Upper lobe of left lung (tissue), 6 donors: ENCODE results near the gene TMPRSS2. TPM values are rescaled to one million over a fixed set of nuclear protein-coding genes. Genes with fewer than 3 reads are reported as not detected.

Source experiments
- ATAC-seq, 2 donors: fragments of 200-7000 bp; cut with Tn5 transposase; one replicate each; pipeline ENCODE4 v1.9.1; 2022; ENCODE audit warnings: mild to moderate bottlenecking in 2 of 2, moderate library complexity in 2 of 2; ENCODE audit not compliant: low FRiP score in 2 of 2
- DNase-seq, 2 donors: peaks; one replicate each; pipeline ENCODE4 v3.0.0-alpha.2; 2019 to 2020
- H3K27ac ChIP-seq, 4 donors: fragments of 200-600 bp; sonication (generic); one replicate each; pipeline ENCODE4 v1.5.1; 2016 to 2019
- H3K27me3 ChIP-seq, 4 donors: fragments of 200-600 bp; sonication (generic); one replicate each; pipeline ENCODE4 v1.5.1; 2017 to 2019
- H3K36me3 ChIP-seq, 4 donors: fragments of 200-600 bp; sonication (generic); one replicate each; pipeline ENCODE4 v1.5.1; 2016 to 2019
- H3K4me1 ChIP-seq, 4 donors: fragments of 200-600 bp; sonication (generic); one replicate each; pipeline ENCODE4 v1.5.1; 2018 to 2019
- H3K4me3 ChIP-seq, 4 donors: fragments of 200-600 bp; sonication (generic); one replicate each; pipeline ENCODE4 v1.5.1; 2017 to 2019; ENCODE audit warnings: mild to moderate bottlenecking in 2 of 4, moderate library complexity in 1 of 4
- H3K9me3 ChIP-seq, 4 donors: fragments of 200-600 bp; sonication (generic); one replicate each; pipeline ENCODE4 v1.5.1; 2018 to 2019
- CTCF ChIP-seq, 6 experiments: fragments of 450-650 bp in 4 of 6; fragments of 200-600 bp in 2 of 6; sonication (generic) in 2 of 6; IDR thresholded peaks; one replicate each; pipeline ENCODE4 v1.5.1; 2016 to 2019; ENCODE audit warnings: antibody characterized with exemption in 6 of 6
- EP300 ChIP-seq, 4 donors: sonication (generic); formaldehyde crosslinking; IDR thresholded peaks; one replicate each; pipeline ENCODE4 v1.5.1; 2017; ENCODE audit warnings: antibody characterized with exemption in 4 of 4, control low read depth in 2 of 4
- POLR2A ChIP-seq, 4 donors: fragments of 450-650 bp; IDR thresholded peaks; one replicate each; pipeline ENCODE4 v1.5.1; 2016 to 2017; ENCODE audit warnings: antibody characterized with exemption in 4 of 4, mild to moderate bottlenecking in 2 of 4
- POLR2AphosphoS5 ChIP-seq, 2 donors: sonication (generic); formaldehyde crosslinking; IDR thresholded peaks; one replicate each; pipeline ENCODE4 v1.5.1; 2017; ENCODE audit warnings: antibody characterized with exemption in 2 of 2
- WGBS, 2 donors: methylation state at CpG; one replicate each; pipeline ENCODE4 v1.1.5; 2017 to 2018; 5-methylcytosine and 5-hydroxymethylcytosine counted together
- total RNA-seq, 6 donors: library from RNA; depleted of rRNA in 4 of 6; stranded (reverse); fragments of >200 nt in 4 of 6; gene quantifications; one replicate each; pipeline versions ENCODE4 v1.1.0 to v1.2.1, GENCODE V29; 2016 to 2021
- donor health status: DM: no; HTN: no; CAD: no; lungs with moderate emphysema.
- donor health status: DM: no; HTN: yes; CAD: no; lungs with severe emphysema.

TMPRSS2 gene
- total RNA-seq, 6 donors from 2014 or later = 65.3 to 195 (median 98.5) TPM

- Histone ChIP-seq H3K9me3 (no peaks in the 10 kb centered on the region), H3K36me3 (peaks cover 19 to 95% (median 67%) of the 10 kb centered on the region in 4 donors), H3K27me3 (no peaks in the 10 kb centered on the region), H3K27ac (no peak overlapping the region), H3K4me3 (no peak overlapping the region), H3K4me1 (no peaks in the 10 kb centered on the region)
- no peak for DNase-seq
- 91 to 95% methylated on average over 12 to 13 of the region's 13 CpGs for WGBS, 2 donors
- TF ChIP-seq EP300 (IDR thresholded peaks at IDR 0.05) = no peak
- no peak for TF ChIP-seq CTCF (IDR thresholded peaks at IDR 0.05)
- no peak for TF ChIP-seq POLR2A (IDR thresholded peaks at IDR 0.05)
- no peak for TF ChIP-seq POLR2AphosphoS5 (IDR thresholded peaks at IDR 0.05)
- no peak for ATAC-seq
These were observed 69.4 kb downstream of the TMPRSS2 start for GRCh38 chr21:41438425-41439113.

GRCh38 chr21:41437729-41438128 lies 70.2 kb downstream of the TMPRSS2 start:
- no peak for DNase-seq
- ATAC-seq = no peak
- Histone ChIP-seq H3K27me3 (no peaks in the 10 kb centered on the region), H3K36me3 (peaks cover 19 to 95% (median 67%) of the 10 kb centered on the region in 4 donors), H3K27ac (no peak overlapping the region), H3K9me3 (no peaks in the 10 kb centered on the region), H3K4me1 (peaks cover 0 to 2% (median 0%) of the 10 kb centered on the region in 4 donors), H3K4me3 (no peak overlapping the region)
- TF ChIP-seq EP300 (IDR thresholded peaks at IDR 0.05) (no peak), CTCF (IDR thresholded peaks at IDR 0.05) (no peak), POLR2AphosphoS5 (IDR thresholded peaks at IDR 0.05) (no peak), POLR2A (IDR thresholded peaks at IDR 0.05) (no peak)
- WGBS, 2 donors = 63 to 76% methylated on average over 2 of the region's 2 CpGs

- peaks cover 12 to 93% (median 52%) of the 10 kb centered on the region in 4 donors for H3K36me3 ChIP-seq
- TF ChIP-seq EP300 (IDR thresholded peaks at IDR 0.05) (no peak), POLR2A (IDR thresholded peaks at IDR 0.05) (no peak), CTCF (IDR thresholded peaks at IDR 0.05) (no peak), POLR2AphosphoS5 (IDR thresholded peaks at IDR 0.05) (no peak)
- no peak for DNase-seq
These were observed 72.3 kb downstream of the TMPRSS2 start for GRCh38 chr21:41435706-41436105.

GRCh38 chr21:41433566-41433965 lies 74.4 kb downstream of the TMPRSS2 start:
- Histone ChIP-seq H3K27me3 (no peaks in the 10 kb centered on the region), H3K4me3 (no peak overlapping the region), H3K9me3 (no peaks in the 10 kb centered on the region), H3K4me1 (peaks cover 0 to 4% (median 0%) of the 10 kb centered on the region in 4 donors), H3K27ac (no peak overlapping the region), H3K36me3 (peaks cover 6 to 80% (median 43%) of the 10 kb centered on the region in 4 donors)
- DNase-seq = no peak
- TF ChIP-seq EP300 (IDR thresholded peaks at IDR 0.05) (no peak), CTCF (IDR thresholded peaks at IDR 0.05) (no peak), POLR2AphosphoS5 (IDR thresholded peaks at IDR 0.05) (no peak), POLR2A (IDR thresholded peaks at IDR 0.05) (no peak)
- no peak for ATAC-seq
- WGBS, 2 donors = 84 to 89% methylated on average over 2 of the region's 2 CpGs

More at GRCh38 chr21:41435706-41436105, 72.3 kb downstream of the TMPRSS2 start:
- Histone ChIP-seq H3K9me3 (no peaks in the 10 kb centered on the region), H3K4me1 (peaks cover 0 to 4% (median 0%) of the 10 kb centered on the region in 4 donors), H3K4me3 (no peak overlapping the region), H3K27ac (no peak overlapping the region), H3K27me3 (no peaks in the 10 kb centered on the region)
- no peak for ATAC-seq
- WGBS, 2 donors = 92 to 93% methylated on average over 11 of the region's 11 CpGs
